Measurements from ENCODE around the gene EPB41L1.

EPB41L1 gene

GRCh38 chr20:36126836-36127527 lies 27.6 kb upstream of the EPB41L1 start:
- DNase-seq: no peak

- no peak for DNase-seq
Measured at GRCh38 chr20:36128463-36129159, 25.9 kb upstream of the EPB41L1 start.

- DNase-seq: no peak
Measured at GRCh38 chr20:36129160-36129543, 25.4 kb upstream of the EPB41L1 start.

DNA sequence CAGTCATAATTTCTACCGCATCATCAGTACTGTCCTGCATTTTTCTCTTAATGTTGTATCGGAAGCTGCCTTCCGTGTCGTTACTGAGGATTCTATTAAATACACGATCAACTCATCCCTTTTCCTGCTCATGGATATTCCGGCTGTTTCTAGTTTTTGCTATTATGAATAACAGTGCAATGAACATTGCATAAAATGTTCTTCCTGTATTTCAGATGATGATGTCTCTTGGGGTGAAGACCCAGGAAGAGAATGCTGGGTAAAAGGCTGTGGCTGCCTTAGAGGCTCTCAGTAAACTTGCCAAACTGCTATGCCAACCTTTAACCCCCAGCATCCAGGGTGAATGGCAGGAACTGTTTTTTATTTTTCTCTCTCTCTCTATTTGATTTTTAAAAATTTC lies 24.1 kb upstream of the EPB41L1 start:
- DNase-seq: no peak

- no peak for DNase-seq
Measured at GRCh38 chr20:36132802-36133211, 21.7 kb upstream of the EPB41L1 start.

DNA sequence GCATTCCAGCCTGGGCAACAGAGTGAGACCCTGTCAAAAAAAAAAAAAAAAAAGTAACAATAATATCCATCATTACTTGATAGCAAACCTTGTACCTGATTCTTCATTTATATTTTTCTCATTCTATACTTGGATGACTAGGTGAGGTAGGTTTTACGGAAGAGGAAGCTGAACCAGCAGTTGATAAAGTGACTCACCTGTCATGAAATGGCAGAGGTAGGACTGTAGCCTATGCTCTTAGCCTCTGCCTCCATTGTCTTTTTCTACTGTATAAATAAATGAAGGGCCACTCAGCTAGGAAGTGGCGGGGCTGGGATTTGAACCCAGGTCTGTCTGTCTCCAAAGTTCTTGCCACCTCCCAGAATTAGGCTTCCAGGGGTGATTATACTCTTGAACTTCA lies 20.7 kb upstream of the EPB41L1 start:
- no peak for DNase-seq

GRCh38 chr20:36135159-36135558 lies 19.4 kb upstream of the EPB41L1 start:
- DNase-seq: no peak

GRCh38 chr20:36135821-36136220 lies 18.7 kb upstream of the EPB41L1 start:
- DNase-seq: no peak

DNA sequence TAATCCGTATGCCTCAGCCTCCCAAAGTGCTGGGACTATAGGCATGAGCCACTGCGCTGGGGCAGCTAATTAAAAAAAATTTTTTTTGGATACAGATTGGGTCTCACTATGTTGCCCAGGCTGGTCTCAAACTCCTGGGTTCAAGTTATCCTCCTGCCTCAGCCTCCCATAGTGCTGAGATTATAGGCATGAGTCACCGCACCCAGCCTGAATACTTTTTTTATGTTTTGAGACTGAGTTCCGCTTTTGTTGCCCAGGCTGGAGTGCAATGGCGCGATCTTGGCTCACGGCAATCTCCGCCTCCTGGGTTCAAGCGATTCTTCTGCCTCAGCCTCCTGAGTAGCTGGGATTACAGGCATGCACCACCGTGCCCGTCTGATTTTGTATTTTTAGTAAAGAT lies 17.2 kb upstream of the EPB41L1 start:
- peak; percentile 10 for DNase-seq

GRCh38 chr20:36141310-36141709 lies 13.2 kb upstream of the EPB41L1 start:
- DNase-seq: no peak

DNA sequence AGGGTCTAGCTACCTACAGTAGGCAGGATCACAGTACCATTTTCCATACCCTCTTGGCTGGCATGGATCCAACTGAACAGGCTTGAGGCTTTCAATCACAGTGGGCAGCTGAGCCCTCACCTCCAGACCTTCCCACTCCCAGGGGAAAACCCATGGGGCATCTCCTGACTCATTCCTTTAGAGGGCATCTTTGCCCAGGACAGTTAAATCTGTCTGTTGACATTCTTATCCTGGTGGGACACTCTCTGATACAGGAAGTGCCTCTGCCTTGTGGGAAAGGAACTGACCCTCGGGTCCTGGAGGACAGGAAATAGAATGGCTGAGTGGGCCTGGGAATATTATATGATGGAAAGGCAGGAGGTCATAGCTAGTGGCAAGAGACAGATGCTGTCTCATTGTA lies 10.2 kb upstream of the EPB41L1 start:
- no peak for DNase-seq

DNA sequence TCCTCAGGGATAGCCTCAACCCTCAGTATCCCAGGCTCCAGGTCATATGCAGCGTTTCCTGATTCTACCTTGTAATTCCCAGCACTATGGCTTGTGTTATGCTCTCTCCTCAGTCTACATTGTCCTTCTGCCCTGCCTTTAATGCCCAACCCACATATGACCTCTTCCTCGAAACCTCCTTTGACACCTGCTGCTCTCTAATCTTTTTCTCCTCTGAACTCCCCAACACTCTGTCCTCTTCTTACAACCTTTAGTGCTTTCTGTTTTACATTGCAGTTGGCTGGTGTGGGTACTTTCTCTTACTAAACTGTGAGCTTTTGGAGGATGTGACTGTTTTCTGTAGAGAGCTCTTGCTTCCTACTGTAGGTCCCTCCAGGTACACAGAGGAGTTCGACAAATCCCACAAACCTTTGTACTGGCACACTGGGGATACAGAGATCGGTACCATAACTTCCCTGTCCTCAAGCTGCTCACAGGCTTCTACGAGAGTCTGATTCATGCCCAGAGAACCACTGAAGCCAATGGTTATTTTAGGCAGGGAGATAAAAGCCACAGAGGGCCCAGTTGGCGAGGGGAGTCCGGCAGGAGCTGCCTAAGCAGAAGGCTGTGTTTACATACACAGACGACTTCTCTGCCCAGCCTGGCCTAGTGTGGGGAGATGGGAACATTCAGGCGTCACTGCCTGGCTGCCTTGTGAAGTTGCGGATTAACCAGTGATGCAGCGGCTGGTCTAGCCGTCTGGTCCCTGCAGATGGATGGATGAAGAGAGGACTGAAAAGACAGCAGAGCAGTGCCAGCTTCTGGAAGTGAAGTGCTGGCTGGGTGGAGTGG lies 8.4 kb upstream of the EPB41L1 start:
- DNase-seq: no peak

- DNase-seq: no peak
Measured at GRCh38 chr20:36147690-36148089, 6.8 kb upstream of the EPB41L1 start.

- DNase-seq: no peak
Measured at GRCh38 chr20:36148439-36148838, 6.1 kb upstream of the EPB41L1 start.

DNA sequence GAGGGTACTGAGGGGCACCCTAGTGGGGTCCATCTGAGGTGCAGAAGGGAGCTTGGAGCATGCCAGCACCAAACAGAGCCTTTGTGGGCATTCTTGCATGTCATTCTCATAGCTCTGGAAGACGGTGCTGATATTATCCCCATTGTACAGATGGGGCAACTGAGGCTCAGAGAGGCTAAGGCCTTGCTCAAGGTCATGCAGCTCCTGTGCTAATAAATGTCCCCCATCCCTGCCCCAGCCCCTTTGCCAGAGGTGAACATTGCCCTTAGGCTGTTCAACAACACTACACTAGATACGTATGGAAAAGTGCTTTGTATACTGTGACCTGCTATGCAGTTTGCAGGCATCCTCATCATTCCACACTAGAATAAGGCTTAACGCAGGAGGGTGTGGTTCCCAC lies 5.5 kb upstream of the EPB41L1 start:
- no peak for DNase-seq

DNA sequence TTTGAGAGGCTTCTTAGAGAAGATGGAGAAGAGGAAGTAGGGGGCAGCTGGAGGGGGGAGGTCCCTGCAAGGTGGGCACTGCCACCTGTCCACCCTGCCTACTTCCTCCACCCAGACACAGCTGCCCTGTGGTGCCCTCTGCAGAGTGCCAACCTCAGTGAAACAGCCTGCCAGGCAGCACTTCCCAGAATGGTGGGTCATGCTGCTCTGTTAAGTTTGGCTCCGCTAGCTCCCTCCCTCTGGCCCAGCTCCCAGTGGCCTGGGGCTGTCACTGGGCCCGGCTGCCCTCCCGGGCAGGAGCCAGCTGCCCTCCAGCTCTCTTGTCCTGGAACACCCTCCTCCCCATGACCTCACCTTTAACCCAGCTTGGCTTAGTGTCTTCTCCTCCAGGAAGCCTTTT lies 5.1 kb upstream of the EPB41L1 start:
- no peak for DNase-seq

DNA sequence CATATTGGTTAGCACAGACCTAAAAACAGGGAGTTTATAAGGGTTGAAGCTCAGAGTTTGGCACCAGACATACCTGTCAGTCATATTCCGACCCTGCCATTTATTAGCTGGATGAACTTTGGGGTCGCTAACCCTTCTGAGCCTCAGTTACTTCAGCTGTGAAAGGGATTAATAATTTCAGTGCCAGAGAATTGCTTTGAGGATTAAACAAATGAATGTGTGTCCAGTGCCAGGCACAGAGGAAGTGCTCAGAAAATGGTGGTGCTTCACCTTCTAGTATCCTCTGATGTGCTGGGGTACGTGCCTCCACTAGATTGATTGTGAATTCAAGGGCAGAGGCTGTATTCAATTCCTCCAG lies 4.1 kb upstream of the EPB41L1 start:
- no peak for DNase-seq

GRCh38 chr20:36150847-36151539 lies 3.5 kb upstream of the EPB41L1 start:
- no peak for DNase-seq

DNA sequence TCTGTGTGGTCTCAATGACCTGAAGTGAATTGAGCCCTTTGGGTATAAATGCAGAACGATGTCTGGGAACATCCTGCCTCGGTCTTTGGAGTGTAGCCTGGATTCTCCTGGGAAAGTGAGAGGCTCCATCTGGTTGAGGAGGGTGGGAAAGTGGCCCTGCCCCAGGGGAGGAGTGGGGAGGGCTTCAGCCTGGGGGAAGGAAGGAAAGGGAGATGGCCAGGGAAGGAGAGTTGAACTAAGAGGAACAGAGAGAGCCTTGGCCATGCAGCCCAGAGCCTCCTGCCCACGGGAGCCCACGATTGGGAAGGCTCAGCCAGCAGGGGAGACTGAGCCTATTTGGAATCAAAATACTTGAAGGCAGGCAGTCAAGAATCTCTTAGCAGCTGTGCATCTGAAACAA lies 2.3 kb upstream of the EPB41L1 start:
- DNase-seq: no peak

DNA sequence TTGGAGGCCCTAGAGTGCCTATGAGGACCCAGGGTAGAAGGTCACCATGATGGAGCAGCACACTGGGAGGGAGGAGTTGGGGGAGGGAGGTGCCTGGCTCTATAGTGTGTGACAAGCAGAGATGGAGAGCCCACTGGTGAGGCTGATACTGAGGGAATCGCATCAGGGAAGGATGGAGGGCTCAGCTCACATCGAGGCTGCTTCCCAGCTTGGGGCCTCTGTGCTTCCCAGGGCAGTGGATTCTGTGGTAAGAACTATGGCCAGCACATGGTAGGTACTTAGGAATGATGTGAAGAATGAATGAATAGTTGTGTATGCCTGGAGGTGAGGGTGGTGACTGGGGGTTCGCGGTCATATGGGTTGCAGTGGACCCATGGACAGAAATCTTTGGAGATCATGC lies 1.3 kb upstream of the EPB41L1 start:
- DNase-seq: no peak

GRCh38 chr20:36153736-36154699 lies 522 bp upstream of the EPB41L1 start:
- peak; percentile 21 for DNase-seq

DNA sequence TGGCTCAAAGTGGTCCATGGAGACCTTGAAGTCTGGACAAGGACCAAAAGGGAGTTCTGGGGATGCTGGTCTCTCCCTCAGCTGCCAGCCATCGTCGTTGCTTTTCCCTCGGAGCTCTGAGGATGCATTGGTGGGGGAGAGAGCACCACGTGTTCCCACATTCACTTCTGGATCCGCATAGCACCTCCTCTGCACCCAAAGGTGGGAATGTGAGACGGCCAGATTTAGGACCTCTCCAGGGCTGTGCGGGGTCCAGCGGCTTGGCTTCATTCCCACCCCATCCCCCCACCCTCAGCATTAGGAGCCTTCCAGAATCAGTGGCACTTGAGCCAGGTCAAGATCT lies 1.1 kb downstream of the EPB41L1 start:
- no peak for DNase-seq

Measured in OCI-M1 (cell line).